GM12878 (cell line): ENCODE data around the gene TSR3. TPM values are rescaled to one million over a fixed set of nuclear protein-coding genes. Genes with fewer than 3 reads are reported as not detected.

Experiments used
- ATAC-seq: fragments of 200-7000 bp; cut with Tn5 transposase; 3 replicates; pipeline ENCODE4 v1.9.1; 2020; ENCODE audit warnings: mild to moderate bottlenecking, moderate library complexity
- BruUV-seq: library from RNA; stranded (reverse); fragments of 400-500 nt; replicated peaks from 2 replicates; lab custom pipeline; 2021; lab: Mats Ljungman, UMichigan
- CTCF ChIA-PET: fragments of 300-600 bp; sonication (Branson Sonifier 250); formaldehyde crosslinking; extraction: SDS; loops from one replicate; lab custom pipeline; 2021; ENCODE audit warnings: inconsistent platforms; lab: Yijun Ruan, JAX
- POLR2A ChIA-PET: fragments of 350-600 bp; formaldehyde crosslinking; extraction: SDS; loops from one replicate; lab custom pipeline; 2021; ENCODE audit warnings: inconsistent platforms; lab: Charles Lee
- RAD21 ChIA-PET: fragments of 300-600 bp; sonication (Branson Sonifier 250); formaldehyde crosslinking; loops from one replicate; lab custom pipeline; 2023; ENCODE audit warnings: antibody characterized with exemption; ENCODE audit not compliant: unreplicated experiment; lab: Charles Lee
- SMC1A ChIA-PET: fragments of 300-600 bp; sonication (Branson Sonifier 250); formaldehyde crosslinking; loops from one replicate; lab custom pipeline; 2023; ENCODE audit not compliant: unreplicated experiment, uncharacterized antibody; lab: Charles Lee
- DNase-seq: peaks from one replicate; pipeline ENCODE4 v3.0.0-alpha.2; 2011; ENCODE audit warnings: low read depth, low spot score
- FAIRE-seq: peaks from 3 replicates; lab custom pipeline; 2011; peaks lifted over from hg19 to GRCh38; lab: Jason Lieb, UNC
- H2AFZ ChIP-seq: 2 replicates; pipeline ENCODE4 v1.6.0; 2011; ENCODE audit warnings: low read depth, low read length, control low read depth; ENCODE audit not compliant: control insufficient read depth
- H3K27ac ChIP-seq: 2 replicates; pipeline ENCODE4 v1.5.1; 2011; ENCODE audit warnings: control low read depth; ENCODE audit not compliant: control insufficient read depth, insufficient read depth
- H3K27me3 ChIP-seq, 2 experiments: replicated peaks in 1 of 2; 2 replicates each; pipeline versions ENCODE4 v1.6.0 to v1.6.1; 2011; ENCODE audit warnings: low read length in 1 of 2; ENCODE audit not compliant: control insufficient read depth in 2 of 2, insufficient read depth in 2 of 2
- H3K36me3 ChIP-seq, 2 experiments: 2 replicates each; pipeline ENCODE4 v1.5.1; 2011; ENCODE audit warnings: low read length in 1 of 2; ENCODE audit not compliant: control insufficient read depth in 2 of 2, insufficient read depth in 2 of 2
- H3K4me1 ChIP-seq: 2 replicates; pipeline ENCODE4 v1.6.1; 2011; ENCODE audit warnings: mild to moderate bottlenecking, low read length, moderate library complexity, mixed read lengths; ENCODE audit not compliant: control insufficient read depth, insufficient read depth
- H3K4me2 ChIP-seq: 2 replicates; pipeline ENCODE4 v1.6.0; 2011; ENCODE audit warnings: control low read depth; ENCODE audit not compliant: control insufficient read depth, insufficient read depth
- H3K4me3 ChIP-seq: fragments of 200-600 bp; sonication (generic); 2 replicates; pipeline ENCODE4 v1.5.1; 2016
- H3K79me2 ChIP-seq: 2 replicates; pipeline ENCODE4 v1.6.0; 2011; ENCODE audit warnings: low read length; ENCODE audit not compliant: control insufficient read depth, insufficient read depth
- H3K9ac ChIP-seq: 2 replicates; pipeline ENCODE4 v1.8.0; 2011; ENCODE audit warnings: low read length, control low read depth, mixed read lengths; ENCODE audit not compliant: control insufficient read depth, insufficient read depth
- H3K9me3 ChIP-seq: replicated peaks from 3 replicates; pipeline ENCODE4 v1.5.1; 2011; ENCODE audit warnings: mild to moderate bottlenecking, low read length; ENCODE audit not compliant: control insufficient read depth, insufficient read depth
- H4K20me1 ChIP-seq: 2 replicates; pipeline ENCODE4 v1.6.0; 2011; ENCODE audit not compliant: control insufficient read depth, insufficient read depth
- BCL11A ChIP-seq: IDR thresholded peaks from 2 replicates; pipeline ENCODE4 v1.6.1; 2011; ENCODE audit warnings: low read depth, low read length
- CEBPB ChIP-seq, 2 experiments: fragments of 150-350 bp in 1 of 2; IDR thresholded peaks; 2 replicates each; pipeline ENCODE4 v1.6.1; 2012 to 2014; ENCODE audit warnings: low read depth in 2 of 2, low read length in 2 of 2, borderline replicate concordance in 1 of 2, inconsistent platforms in 1 of 2
- HDGF ChIP-seq: fragments of 450-650 bp; IDR thresholded peaks from 2 replicates; pipeline ENCODE4 v1.6.1; 2016; ENCODE audit warnings: antibody characterized with exemption
- IRF4 ChIP-seq: IDR thresholded peaks from 2 replicates; pipeline ENCODE4 v1.6.1; 2011; ENCODE audit warnings: low read depth, low read length
- MXI1 ChIP-seq: fragments of 150-350 bp; IDR thresholded peaks from 2 replicates; pipeline ENCODE4 v1.6.1; 2011; ENCODE audit warnings: low read depth, mild to moderate bottlenecking, inconsistent platforms, low read length, improper control_type of control experiment
- NR2C2 ChIP-seq: IDR thresholded peaks from 2 replicates; pipeline ENCODE4 v1.6.1; 2011; ENCODE audit warnings: borderline replicate concordance, low read depth; ENCODE audit not compliant: control insufficient read depth, insufficient read length
- SMARCA5 ChIP-seq: fragments of 450-650 bp; IDR thresholded peaks from 2 replicates; pipeline ENCODE4 v1.6.1; 2017; ENCODE audit warnings: mild to moderate bottlenecking
- TCF7 ChIP-seq: IDR thresholded peaks from 2 replicates; pipeline ENCODE4 v1.6.1; 2014; ENCODE audit warnings: antibody characterized with exemption, borderline replicate concordance
- YBX1 ChIP-seq: fragments of 450-650 bp; IDR thresholded peaks from 2 replicates; pipeline ENCODE4 v1.6.1; 2016; ENCODE audit warnings: antibody characterized with exemption
- ZBED1 ChIP-seq: IDR thresholded peaks from 2 replicates; pipeline ENCODE4 v1.6.1; 2016; ENCODE audit warnings: borderline replicate concordance
- ZNF217 ChIP-seq: fragments of 450-650 bp; IDR thresholded peaks from 2 replicates; pipeline ENCODE4 v1.6.1; 2017; ENCODE audit warnings: antibody characterized with exemption, mild to moderate bottlenecking
- WGBS: methylation state at CpG from one replicate; pipeline ENCODE4 v1.1.6; 2016; ENCODE audit warnings: low lambda C conversion rate; ENCODE audit not compliant: insufficient replicate concordance, insufficient coverage; ENCODE audit errors: missing lambda C conversion rate; 5-methylcytosine and 5-hydroxymethylcytosine counted together
- in situ Hi-C: fragments of 300-500 bp; cut with MboI; formaldehyde crosslinking; loops from 9 replicates; pipeline ENCODE4 v1.14.3; 2018; ENCODE audit warnings: mixed read lengths
- intact Hi-C: fragments of 100-400 bp; cut with micrococcal nuclease; formaldehyde crosslinking; loops from one replicate; pipeline ENCODE4 v1.14.2; 2022; ENCODE audit not compliant: unreplicated experiment
- polyA plus RNA-seq, 11 experiments: library from polyadenylated mRNA; depleted of rRNA in 4 of 11; unstranded in 6 of 11; stranded (reverse) in 5 of 11; fragments of >200 nt; fragmentation: Nextera tagmentation in 4 of 11; fragmentation: Illumina TruSeq in 1 of 11; extraction: Ambion mirVana in 4 of 11; extraction: Trizol in 1 of 11; gene quantifications; 1 replicate in 1 of 11; 2 replicates in 10 of 11; pipeline versions ENCODE4 v1.2.1 to v1.2.3, GENCODE V29; 2011 to 2016; ENCODE audit warnings: inconsistent platforms in 2 of 11, missing spikeins in 2 of 11, low read depth in 1 of 11
- total RNA-seq, 4 experiments: library from RNA; depleted of rRNA in 3 of 4; stranded (reverse); fragments of >200 nt in 3 of 4; fragmentation: Illumina TruSeq in 1 of 4; extraction: Trizol in 1 of 4; gene quantifications; 2 replicates each; pipeline versions ENCODE4 v1.2.1 to v1.2.3, GENCODE V29; 2013 to 2021
- TF ChIP-seq, protein P1 (sequence below): fragments of 450-650 bp; IDR thresholded peaks from 2 replicates; pipeline ENCODE4 v1.6.1; 2018; ENCODE audit warnings: mild to moderate bottlenecking, low read depth, moderate library complexity; ENCODE audit not compliant: partially characterized antibody
- TF ChIP-seq, protein P2 (sequence below): IDR thresholded peaks from 2 replicates; pipeline ENCODE4 v1.6.1; 2011; ENCODE audit warnings: low read depth, mild to moderate bottlenecking, low read length, moderate library complexity, borderline replicate concordance; ENCODE audit errors: extremely low read depth

Gene TSR3
- total and polyA plus RNA-seq, 10 of the 15 experiments (the other 5 are each of a cell fraction or from before 2014, with no cell fraction given) = 3.4 to 108 (median 46.9) TPM

GRCh38 chr16:1312467-1312816 lies 39.2 kb downstream of the TSR3 start:
- ChIA-PET POLR2A (no interaction called here), CTCF (no interaction called here)
- H3K9ac ChIP-seq = peak overlapping the region; percentile 16; the same call in 1 of the 2 replicates

More at GRCh38 chr16:1312467-1312816, 39.2 kb downstream of the TSR3 start:
- ATAC-seq = no peak
- intact Hi-C loops (no loop called here), in situ Hi-C loops (no loop called here)
- peak overlapping the region; percentile 93; the same call in 1 of the 2 replicates for H3K4me3 ChIP-seq
- H4K20me1 ChIP-seq = peaks cover 35% of the 10 kb centered on the region
- TF ChIP-seq MXI1 (no peak), NR2C2 (no peak), ZBED1 (no peak), BCL11A (no peak), YBX1 (no peak), IRF4 (no peak), HDGF (no peak), TCF7 (no peak), CEBPB (IDR thresholded peaks at IDR 0.05; ENCODE audit: borderline replicate concordance in 1 of 2, low read depth in 2 of 2, low read length in 2 of 2) (no peak), ZNF217 (no peak), SMARCA5 (no peak)
- TF ChIP-seq, protein P1, sequence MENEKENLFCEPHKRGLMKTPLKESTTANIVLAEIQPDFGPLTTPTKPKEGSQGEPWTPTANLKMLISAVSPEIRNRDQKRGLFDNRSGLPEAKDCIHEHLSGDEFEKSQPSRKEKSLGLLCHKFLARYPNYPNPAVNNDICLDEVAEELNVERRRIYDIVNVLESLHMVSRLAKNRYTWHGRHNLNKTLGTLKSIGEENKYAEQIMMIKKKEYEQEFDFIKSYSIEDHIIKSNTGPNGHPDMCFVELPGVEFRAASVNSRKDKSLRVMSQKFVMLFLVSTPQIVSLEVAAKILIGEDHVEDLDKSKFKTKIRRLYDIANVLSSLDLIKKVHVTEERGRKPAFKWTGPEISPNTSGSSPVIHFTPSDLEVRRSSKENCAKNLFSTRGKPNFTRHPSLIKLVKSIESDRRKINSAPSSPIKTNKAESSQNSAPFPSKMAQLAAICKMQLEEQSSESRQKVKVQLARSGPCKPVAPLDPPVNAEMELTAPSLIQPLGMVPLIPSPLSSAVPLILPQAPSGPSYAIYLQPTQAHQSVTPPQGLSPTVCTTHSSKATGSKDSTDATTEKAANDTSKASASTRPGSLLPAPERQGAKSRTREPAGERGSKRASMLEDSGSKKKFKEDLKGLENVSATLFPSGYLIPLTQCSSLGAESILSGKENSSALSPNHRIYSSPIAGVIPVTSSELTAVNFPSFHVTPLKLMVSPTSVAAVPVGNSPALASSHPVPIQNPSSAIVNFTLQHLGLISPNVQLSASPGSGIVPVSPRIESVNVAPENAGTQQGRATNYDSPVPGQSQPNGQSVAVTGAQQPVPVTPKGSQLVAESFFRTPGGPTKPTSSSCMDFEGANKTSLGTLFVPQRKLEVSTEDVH = no peak
- TF ChIP-seq, protein P2, sequence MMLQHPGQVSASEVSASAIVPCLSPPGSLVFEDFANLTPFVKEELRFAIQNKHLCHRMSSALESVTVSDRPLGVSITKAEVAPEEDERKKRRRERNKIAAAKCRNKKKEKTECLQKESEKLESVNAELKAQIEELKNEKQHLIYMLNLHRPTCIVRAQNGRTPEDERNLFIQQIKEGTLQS = no peak
- H3K4me1 ChIP-seq = peaks cover 7% of the 10 kb centered on the region
- H3K4me2 ChIP-seq = peak overlapping the region; percentile 97
- no peaks in the 10 kb centered on the region for H3K27me3 ChIP-seq
- peaks cover 18 to 36% of the 10 kb centered on the region in 2 experiments for H3K36me3 ChIP-seq
- peaks cover 52% of the 10 kb centered on the region for H3K79me2 ChIP-seq
- SMC1A ChIA-PET = interaction anchor here (0.6 kb wide), 1 partner anchor 17 kb away, joined by 3 read pairs; no protein-coding TSS in a partner anchor
- BruUV-seq = no TSS peak
- no peak for FAIRE-seq
- 77% methylated on average over 16 of the region's 16 CpGs for WGBS
- H3K27ac ChIP-seq = no peak overlapping the region
- H2AFZ ChIP-seq = no peak overlapping the region
- DNase-seq = no peak
- no peaks in the 10 kb centered on the region for H3K9me3 ChIP-seq
- RAD21 ChIA-PET = no interaction called here
